Measurements from ENCODE around the gene MCRS1. TPM values are rescaled to one million over a fixed set of nuclear protein-coding genes. Genes with fewer than 3 reads are reported as not detected.
"Not testable (repeated sequence)": the region's sequence is repeated elsewhere in the genome, so short reads cannot be mapped to it uniquely, and the experiment has no call there.

The MCRS1 gene
- total RNA-seq, 2 experiments from 2014 or later = 73.6 to 78.2 TPM

- Mint-ChIP-seq H3K36me3 (no peaks in the 10 kb centered on the region), H3K27ac (no peak overlapping the region), H3K27me3 (peaks cover 24% of the 10 kb centered on the region), H3K4me1 (peaks cover 2% of the 10 kb centered on the region), H3K9me3 (no peaks in the 10 kb centered on the region), H3K4me3 (no peak overlapping the region)
- DNase-seq = no peak
These were observed 34.6 kb downstream of the MCRS1 start for GRCh38 chr12:49533331-49533730.

GRCh38 chr12:49531745-49532144 is 36.2 kb downstream of the MCRS1 start:
- Mint-ChIP-seq H3K27me3 (peaks cover 9% of the 10 kb centered on the region), H3K4me1 (no peaks in the 10 kb centered on the region), H3K9me3 (no peaks in the 10 kb centered on the region), H3K4me3 (no peak overlapping the region), H3K36me3 (no peaks in the 10 kb centered on the region), H3K27ac (no peak overlapping the region)
- DNase-seq = no peak

- no peaks in the 10 kb centered on the region for H3K9me3 Mint-ChIP-seq
- no peaks in the 10 kb centered on the region for H3K4me1 Mint-ChIP-seq
- H3K27ac Mint-ChIP-seq = no peak overlapping the region
- no peak overlapping the region for H3K4me3 Mint-ChIP-seq
- no peaks in the 10 kb centered on the region for H3K27me3 Mint-ChIP-seq
- DNase-seq = no peak
- H3K36me3 Mint-ChIP-seq = no peaks in the 10 kb centered on the region
These were observed 38.5 kb downstream of the MCRS1 start for GRCh38 chr12:49529414-49529813.

- H3K4me3 Mint-ChIP-seq = no peak overlapping the region
- no peaks in the 10 kb centered on the region for H3K36me3 Mint-ChIP-seq
- no peak for DNase-seq
- H3K27ac Mint-ChIP-seq = no peak overlapping the region
- H3K27me3 Mint-ChIP-seq = no peaks in the 10 kb centered on the region
- H3K4me1 Mint-ChIP-seq = no peaks in the 10 kb centered on the region
- H3K9me3 Mint-ChIP-seq = no peaks in the 10 kb centered on the region
These were observed 40.4 kb downstream of the MCRS1 start for GRCh38 chr12:49527361-49528130.

- H3K4me3 Mint-ChIP-seq = no peak overlapping the region
- no peak for DNase-seq
- H3K9me3 Mint-ChIP-seq = no peaks in the 10 kb centered on the region
- H3K4me1 Mint-ChIP-seq = no peaks in the 10 kb centered on the region
- no peak overlapping the region for H3K27ac Mint-ChIP-seq
- no peaks in the 10 kb centered on the region for H3K36me3 Mint-ChIP-seq
- H3K27me3 Mint-ChIP-seq = no peaks in the 10 kb centered on the region
These were observed 42.0 kb downstream of the MCRS1 start for GRCh38 chr12:49525942-49526341.

- H3K9me3 Mint-ChIP-seq = no peaks in the 10 kb centered on the region
- no peak overlapping the region for H3K4me3 Mint-ChIP-seq
- no peaks in the 10 kb centered on the region for H3K4me1 Mint-ChIP-seq
- no peaks in the 10 kb centered on the region for H3K27me3 Mint-ChIP-seq
- no peaks in the 10 kb centered on the region for H3K36me3 Mint-ChIP-seq
- H3K27ac Mint-ChIP-seq = no peak overlapping the region
- DNase-seq = no peak
These were observed 43.1 kb downstream of the MCRS1 start for GRCh38 chr12:49524660-49525324.

- H3K4me3 Mint-ChIP-seq = no peak overlapping the region
- no peaks in the 10 kb centered on the region for H3K9me3 Mint-ChIP-seq
- H3K36me3 Mint-ChIP-seq = peaks cover 2% of the 10 kb centered on the region
These were observed 46.6 kb downstream of the MCRS1 start for GRCh38 chr12:49521389-49521788.

GRCh38 chr12:49519574-49519936 is 48.4 kb downstream of the MCRS1 start:
- Mint-ChIP-seq H3K27me3 (no peaks in the 10 kb centered on the region), H3K27ac (no peak overlapping the region), H3K4me3 (no peak overlapping the region), H3K4me1 (peaks cover 6% of the 10 kb centered on the region), H3K36me3 (peaks cover 2% of the 10 kb centered on the region), H3K9me3 (no peaks in the 10 kb centered on the region)
- no peak for DNase-seq

More at GRCh38 chr12:49521389-49521788, 46.6 kb downstream of the MCRS1 start:
- no peak overlapping the region for H3K27ac Mint-ChIP-seq
- H3K27me3 Mint-ChIP-seq = no peaks in the 10 kb centered on the region
- peaks cover 6% of the 10 kb centered on the region for H3K4me1 Mint-ChIP-seq
- no peak for DNase-seq

GRCh38 chr12:49518914-49519573 is 48.9 kb downstream of the MCRS1 start:
- Mint-ChIP-seq H3K4me1 (peaks cover 6% of the 10 kb centered on the region), H3K9me3 (no peaks in the 10 kb centered on the region), H3K4me3 (no peak overlapping the region), H3K27me3 (no peaks in the 10 kb centered on the region), H3K36me3 (peaks cover 2% of the 10 kb centered on the region), H3K27ac (no peak overlapping the region)
- DNase-seq = no peak

GRCh38 chr12:49515266-49515665 is 52.7 kb downstream of the MCRS1 start:
- H3K4me1 Mint-ChIP-seq = peaks cover 6% of the 10 kb centered on the region
- H3K27ac Mint-ChIP-seq = no peak overlapping the region
- H3K27me3 Mint-ChIP-seq = no peaks in the 10 kb centered on the region
- no peaks in the 10 kb centered on the region for H3K9me3 Mint-ChIP-seq
- peaks cover 2% of the 10 kb centered on the region for H3K36me3 Mint-ChIP-seq
- no peak for DNase-seq
- no peak overlapping the region for H3K4me3 Mint-ChIP-seq

GRCh38 chr12:49512546-49512945 is 55.4 kb downstream of the MCRS1 start:
- H3K27me3 Mint-ChIP-seq = no peaks in the 10 kb centered on the region
- H3K36me3 Mint-ChIP-seq = no peaks in the 10 kb centered on the region
- H3K4me3 Mint-ChIP-seq = no peak overlapping the region
- no peak for DNase-seq
- H3K27ac Mint-ChIP-seq = no peak overlapping the region
- no peaks in the 10 kb centered on the region for H3K4me1 Mint-ChIP-seq
- no peaks in the 10 kb centered on the region for H3K9me3 Mint-ChIP-seq

- Mint-ChIP-seq H3K27me3 (no peaks in the 10 kb centered on the region), H3K4me1 (no peaks in the 10 kb centered on the region), H3K9me3 (no peaks in the 10 kb centered on the region), H3K4me3 (no peak overlapping the region), H3K27ac (no peak overlapping the region), H3K36me3 (no peaks in the 10 kb centered on the region)
- DNase-seq = no peak
These were observed 56.5 kb downstream of the MCRS1 start for GRCh38 chr12:49511410-49511809.

- H3K4me1 Mint-ChIP-seq, H3K27ac Mint-ChIP-seq, H3K4me3 Mint-ChIP-seq, H3K9me3 Mint-ChIP-seq, DNase-seq, H3K27me3 Mint-ChIP-seq, H3K36me3 Mint-ChIP-seq: not testable (repeated sequence)
These were observed 58.3 kb downstream of the MCRS1 start for GRCh38 chr12:49509681-49510080.

Measured in activated naive CD8-positive, alpha-beta T cell treated with anti-CD3 and anti-CD28 coated beads for 36 hours (primary cell).